HG03457 (cell line): ENCODE results near the gene POLR2H.
"Not testable (repeated sequence)": the region's sequence is repeated elsewhere in the genome, so short reads cannot be mapped to it uniquely, and the experiment has no call there.

Experiments
- ATAC-seq: cut with Tn5 transposase; IDR thresholded peaks from one replicate; pipeline ENCODE4 v1.9.1; 2021; ENCODE audit warnings: moderate number of reproducible peaks; ENCODE audit not compliant: unreplicated experiment

POLR2H gene

DNA sequence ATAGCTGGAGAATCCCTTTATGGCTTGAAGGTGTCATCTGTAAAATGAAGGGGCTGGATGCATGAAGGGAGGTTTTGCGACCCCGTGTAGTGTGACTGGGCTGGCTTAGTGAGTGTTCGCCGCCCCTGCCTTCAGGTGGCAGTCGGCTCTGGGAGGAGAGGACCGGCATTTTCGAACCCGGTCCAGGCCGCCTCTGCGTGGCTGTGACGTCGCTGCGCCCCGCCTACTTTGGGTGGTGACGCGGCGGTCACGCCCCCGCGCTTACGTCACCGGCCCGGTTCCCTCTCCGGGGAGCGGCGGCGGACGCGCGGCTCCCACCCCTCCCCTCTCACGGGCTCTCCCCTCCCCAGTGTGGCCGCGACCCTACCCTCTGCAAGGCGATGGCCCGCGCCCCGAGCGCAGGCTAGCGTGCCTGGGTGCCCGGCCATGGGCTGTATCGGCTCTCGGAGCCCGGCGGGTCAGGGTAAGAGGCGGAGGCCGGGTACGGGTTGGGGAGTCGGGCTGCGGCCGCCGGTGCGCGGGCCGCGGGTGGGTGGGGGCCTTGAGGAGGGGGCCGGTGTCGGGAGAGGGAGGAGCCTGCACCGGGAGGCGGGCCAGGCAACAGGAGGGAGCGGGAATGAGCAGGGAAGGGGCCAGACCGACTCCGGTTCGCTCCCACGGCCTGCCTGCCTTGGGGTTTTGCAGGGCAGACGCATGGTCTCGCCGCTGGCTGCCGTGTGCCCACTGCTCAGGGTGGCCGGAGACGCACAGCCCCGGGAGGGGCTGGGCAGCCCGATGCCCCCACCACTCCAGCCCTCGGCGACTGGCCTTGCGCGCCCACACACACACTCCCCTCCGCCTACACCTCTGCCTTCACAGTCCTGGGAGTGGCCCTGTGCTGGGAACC is 25.6 kb upstream of the POLR2H start:
- ATAC-seq = peak; percentile 56

GRCh38 chr3:184336547-184337398 is 24.7 kb upstream of the POLR2H start:
- no peak for ATAC-seq

- ATAC-seq = no peak
Observed at GRCh38 chr3:184337399-184337714, 24.2 kb upstream of the POLR2H start, which contains the start of gene FAM131A. TSS of gene FAM131A (plus strand) at chr3:184337600. CDS start at chr3:184337631, 31 bp downstream.

DNA sequence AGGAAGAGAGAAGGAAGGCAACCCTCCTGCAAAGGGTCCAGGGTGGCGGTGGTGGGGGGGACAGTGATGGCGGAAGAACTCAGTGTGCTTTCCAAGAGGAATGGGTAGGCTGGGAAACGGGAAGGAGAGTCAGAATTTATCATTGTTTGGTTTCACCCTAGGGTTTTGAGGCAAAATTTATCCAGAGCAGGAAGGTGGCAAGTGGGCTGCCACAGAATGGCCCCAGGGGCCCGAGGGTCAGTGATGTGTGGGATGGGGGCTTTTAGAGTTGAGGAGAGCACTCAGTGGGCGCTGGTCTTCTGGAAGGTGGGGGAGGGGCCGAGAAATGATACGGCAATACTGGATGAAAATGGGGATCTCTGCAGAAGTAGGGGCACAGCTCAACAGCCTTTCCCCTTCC is 23.5 kb upstream of the POLR2H start:
- no peak for ATAC-seq

- no peak for ATAC-seq
Observed at GRCh38 chr3:184338511-184338945, 23.0 kb upstream of the POLR2H start.

GRCh38 chr3:184339001-184339400 is 22.5 kb upstream of the POLR2H start:
- no peak for ATAC-seq

GRCh38 chr3:184339451-184340135 is 21.9 kb upstream of the POLR2H start:
- ATAC-seq = not testable (repeated sequence)

DNA sequence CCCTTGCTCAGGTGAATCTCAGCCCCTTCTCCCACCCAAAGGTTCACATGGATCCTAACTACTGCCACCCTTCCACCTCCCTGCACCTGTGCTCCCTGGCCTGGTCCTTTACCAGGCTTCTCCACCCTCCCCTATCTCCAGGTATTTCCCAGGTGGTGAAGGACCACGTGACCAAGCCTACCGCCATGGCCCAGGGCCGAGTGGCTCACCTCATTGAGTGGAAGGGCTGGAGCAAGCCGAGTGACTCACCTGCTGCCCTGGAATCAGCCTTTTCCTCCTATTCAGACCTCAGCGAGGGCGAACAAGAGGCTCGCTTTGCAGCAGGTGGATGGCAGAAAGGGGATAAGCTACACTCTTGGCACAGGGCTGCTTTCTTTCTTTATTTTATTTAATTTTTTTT is 19.6 kb upstream of the POLR2H start:
- no peak for ATAC-seq

DNA sequence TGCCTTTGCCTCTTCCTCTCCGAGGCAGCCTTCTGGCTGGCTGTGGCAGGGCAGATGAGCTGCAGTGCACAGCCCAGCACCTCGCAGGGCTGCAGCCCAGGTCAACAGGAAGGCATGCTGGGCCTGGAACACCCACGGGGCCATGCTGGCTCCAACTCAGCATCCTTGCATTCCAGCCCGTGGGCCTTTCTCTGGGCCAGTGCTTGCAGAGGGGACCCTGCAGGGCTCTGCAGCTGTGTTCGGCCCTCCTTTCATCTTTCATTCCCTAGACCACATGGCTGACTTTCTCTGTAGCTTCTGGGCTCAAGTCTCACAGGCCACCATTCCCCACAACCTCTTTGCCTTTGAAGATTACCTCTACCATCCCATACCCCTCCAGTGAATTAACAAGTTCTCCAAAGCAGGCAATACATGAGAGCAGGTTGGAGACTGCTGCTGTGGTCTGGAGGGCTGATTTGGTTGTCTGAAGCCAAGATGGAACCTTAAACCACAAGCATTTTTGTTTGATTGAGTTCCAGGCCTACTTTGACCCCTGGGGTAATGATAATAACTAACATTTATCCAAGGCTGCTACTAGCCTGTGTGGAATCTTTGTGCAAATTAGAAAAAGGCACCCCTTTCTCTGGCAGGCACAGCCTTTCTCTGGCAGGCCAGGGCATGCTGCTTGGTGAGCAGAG is 18.2 kb upstream of the POLR2H start:
- ATAC-seq = no peak

DNA sequence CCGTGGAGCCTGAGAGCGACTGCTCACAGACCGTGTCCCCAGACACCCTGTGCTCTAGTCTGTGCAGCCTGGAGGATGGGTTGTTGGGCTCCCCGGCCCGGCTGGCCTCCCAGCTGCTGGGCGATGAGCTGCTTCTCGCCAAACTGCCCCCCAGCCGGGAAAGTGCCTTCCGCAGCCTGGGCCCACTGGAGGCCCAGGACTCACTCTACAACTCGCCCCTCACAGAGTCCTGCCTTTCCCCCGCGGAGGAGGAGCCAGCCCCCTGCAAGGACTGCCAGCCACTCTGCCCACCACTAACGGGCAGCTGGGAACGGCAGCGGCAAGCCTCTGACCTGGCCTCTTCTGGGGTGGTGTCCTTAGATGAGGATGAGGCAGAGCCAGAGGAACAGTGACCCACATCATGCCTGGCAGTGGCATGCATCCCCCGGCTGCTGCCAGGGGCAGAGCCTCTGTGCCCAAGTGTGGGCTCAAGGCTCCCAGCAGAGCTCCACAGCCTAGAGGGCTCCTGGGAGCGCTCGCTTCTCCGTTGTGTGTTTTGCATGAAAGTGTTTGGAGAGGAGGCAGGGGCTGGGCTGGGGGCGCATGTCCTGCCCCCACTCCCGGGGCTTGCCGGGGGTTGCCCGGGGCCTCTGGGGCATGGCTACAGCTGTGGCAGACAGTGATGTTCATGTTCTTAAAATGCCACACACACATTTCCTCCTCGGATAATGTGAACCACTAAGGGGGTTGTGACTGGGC is 16.8 kb upstream of the POLR2H start:
- no peak for ATAC-seq

- ATAC-seq = no peak
Observed at GRCh38 chr3:184345317-184346144, 16.0 kb upstream of the POLR2H start.

DNA sequence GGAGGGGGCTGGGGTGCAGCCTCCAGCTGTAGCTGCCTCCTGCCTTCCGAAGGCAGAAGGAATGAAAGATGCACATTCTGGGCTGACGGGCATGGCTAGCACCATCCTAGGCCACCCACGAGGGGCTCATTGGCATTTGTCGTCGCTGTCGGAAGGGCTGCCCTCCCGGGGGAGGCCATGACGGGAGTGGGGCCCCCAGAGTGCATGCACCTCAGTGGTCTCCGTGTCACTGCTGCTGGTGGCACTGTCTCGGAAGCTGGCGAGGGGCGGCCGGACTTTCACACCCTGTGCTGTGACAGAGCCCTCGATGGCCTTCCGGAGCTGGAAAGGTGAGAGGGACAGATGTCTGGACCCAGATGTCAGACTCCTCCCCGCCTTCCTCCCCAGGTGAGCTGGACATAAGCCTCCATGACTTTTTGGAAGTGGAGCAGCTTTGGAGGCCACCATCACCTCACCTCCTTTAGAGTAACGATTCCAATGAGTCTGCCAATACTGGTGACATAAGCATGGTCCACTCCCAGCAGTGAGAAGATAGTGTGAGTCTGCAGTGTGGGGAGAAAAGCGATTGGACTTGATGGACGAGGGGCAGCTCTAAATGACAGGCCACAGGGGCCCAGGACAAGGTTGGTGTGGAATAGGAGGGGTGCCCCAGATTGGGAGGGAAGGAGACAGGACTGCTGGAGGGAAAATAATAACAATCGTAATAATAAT is 14.9 kb upstream of the POLR2H start:
- ATAC-seq = no peak

GRCh38 chr3:184347321-184348056 is 14.0 kb upstream of the POLR2H start:
- ATAC-seq = no peak

- no peak for ATAC-seq
Observed at GRCh38 chr3:184348057-184348382, 13.5 kb upstream of the POLR2H start.

GRCh38 chr3:184349563-184350470 is 11.7 kb upstream of the POLR2H start:
- ATAC-seq = no peak

- ATAC-seq = no peak
Observed at GRCh38 chr3:184350618-184351017, 10.9 kb upstream of the POLR2H start.
